ENCODE measurements around the gene KIR3DL1.

- TF ChIP-seq PTBP1 (IDR thresholded peaks at IDR 0.05; ENCODE audit: low read depth, low read length, poor library complexity, severe bottlenecking), result no peak
- no peak for TF ChIP-seq HDAC6 (IDR thresholded peaks at IDR 0.05; ENCODE audit: low read depth, low read length)
- no peak for TF ChIP-seq MIXL1 (CRISPR knock-in tag; IDR thresholded peaks at IDR 0.05)
Measured at GRCh38 chr19:54873990-54874389, 57.7 kb downstream of the KIR3DL1 start, which contains the start of gene FCAR.

Data from HepG2 (cell line).